NCI-H345 treated with DMSO at 0.1 percent for 48 hours (cell line): Measurements from ENCODE around the gene PTPN6.
A peak's percentile ranks its signal among the peaks of the same experiment; 100 is the strongest.

Source experiments
- DNase-seq: peaks from one replicate; lab custom pipeline; 2025; ENCODE audit not compliant: unreplicated experiment; lab: John Stamatoyannopoulos, UW

The PTPN6 gene

DNA sequence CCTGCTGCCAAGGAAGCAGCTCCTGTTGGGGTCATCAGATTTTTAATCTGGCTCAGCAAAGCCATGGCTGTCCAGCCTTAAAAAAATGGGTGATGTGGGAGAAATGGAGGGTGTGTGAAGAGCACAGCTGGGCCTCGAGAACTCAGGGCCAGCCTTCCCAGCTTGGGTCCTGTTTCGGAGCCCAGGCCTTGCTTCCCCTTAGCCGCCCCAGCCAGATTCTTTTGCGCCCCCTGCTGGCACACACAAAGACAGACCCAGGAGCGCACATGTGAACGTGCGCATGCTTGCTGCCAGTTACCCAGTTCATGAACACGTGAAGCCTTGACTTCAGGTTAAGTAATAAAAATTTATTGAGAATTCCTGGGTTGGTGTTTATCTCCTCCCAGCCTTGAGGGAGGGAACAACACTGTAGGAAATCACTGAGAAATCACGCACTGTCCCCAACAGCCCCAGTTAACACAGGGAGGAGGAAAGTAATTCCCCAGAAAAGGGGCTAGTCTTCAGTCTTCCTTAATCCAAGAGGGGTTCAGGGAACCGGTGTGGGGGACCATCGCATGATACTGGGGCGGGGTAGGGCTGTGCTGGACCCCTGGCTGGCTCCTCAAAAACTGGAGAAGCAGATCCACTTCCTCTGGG, 14.0 kb downstream of the PTPN6 start:
- DNase-seq = peak; percentile 78

DNA sequence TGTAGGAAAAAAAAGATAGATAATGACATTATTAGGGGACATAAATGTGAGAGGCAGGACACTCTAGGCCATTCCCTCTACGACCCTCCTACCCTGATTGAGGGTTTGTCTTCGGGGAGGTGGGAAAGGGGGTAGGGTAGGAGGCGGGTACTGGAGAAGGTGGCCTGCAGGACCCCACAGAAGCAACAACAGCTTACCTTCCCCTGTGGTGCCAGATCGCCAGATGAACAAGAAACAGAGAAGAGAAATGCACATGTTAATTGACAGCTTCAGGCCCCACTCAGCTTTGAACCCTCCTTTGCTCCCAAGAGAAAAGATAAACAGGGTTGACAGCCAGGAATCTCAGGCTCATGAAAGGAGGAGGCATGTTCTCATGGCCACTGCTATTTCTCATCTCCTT, 14.6 kb downstream of the PTPN6 start:
- no peak for DNase-seq

GRCh38 chr12:6966351-6966750, 15.2 kb downstream of the PTPN6 start:
- no peak for DNase-seq

DNA sequence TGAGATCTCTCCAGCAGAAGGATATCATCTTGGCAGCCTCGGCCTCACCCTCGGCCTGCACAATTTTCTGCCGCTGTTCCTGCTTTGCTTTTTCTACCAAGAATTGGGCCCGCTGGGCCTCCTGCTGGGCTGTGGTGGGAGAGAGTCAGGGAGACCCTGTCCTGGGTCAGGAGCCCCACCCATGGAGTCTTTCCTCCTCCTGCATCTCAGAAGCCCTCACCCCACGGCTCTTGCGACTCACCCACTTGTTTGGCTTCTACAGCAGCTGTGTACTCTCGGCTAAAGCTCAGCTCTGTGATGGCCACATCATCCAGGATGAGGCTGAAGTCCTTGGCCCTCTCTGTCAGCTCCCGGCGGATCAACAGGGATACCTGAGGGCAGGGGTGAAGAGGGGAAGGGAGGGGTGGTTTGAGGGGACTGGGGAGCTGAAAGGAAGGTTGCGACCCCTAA, 16.5 kb downstream of the PTPN6 start:
- no peak for DNase-seq

GRCh38 chr12:6968426-6968825, 17.3 kb downstream of the PTPN6 start:
- no peak for DNase-seq

- no peak for DNase-seq
Measured at GRCh38 chr12:6970096-6970527, 19.0 kb downstream of the PTPN6 start.

GRCh38 chr12:6974180-6974579, 23.0 kb downstream of the PTPN6 start:
- no peak for DNase-seq

DNA sequence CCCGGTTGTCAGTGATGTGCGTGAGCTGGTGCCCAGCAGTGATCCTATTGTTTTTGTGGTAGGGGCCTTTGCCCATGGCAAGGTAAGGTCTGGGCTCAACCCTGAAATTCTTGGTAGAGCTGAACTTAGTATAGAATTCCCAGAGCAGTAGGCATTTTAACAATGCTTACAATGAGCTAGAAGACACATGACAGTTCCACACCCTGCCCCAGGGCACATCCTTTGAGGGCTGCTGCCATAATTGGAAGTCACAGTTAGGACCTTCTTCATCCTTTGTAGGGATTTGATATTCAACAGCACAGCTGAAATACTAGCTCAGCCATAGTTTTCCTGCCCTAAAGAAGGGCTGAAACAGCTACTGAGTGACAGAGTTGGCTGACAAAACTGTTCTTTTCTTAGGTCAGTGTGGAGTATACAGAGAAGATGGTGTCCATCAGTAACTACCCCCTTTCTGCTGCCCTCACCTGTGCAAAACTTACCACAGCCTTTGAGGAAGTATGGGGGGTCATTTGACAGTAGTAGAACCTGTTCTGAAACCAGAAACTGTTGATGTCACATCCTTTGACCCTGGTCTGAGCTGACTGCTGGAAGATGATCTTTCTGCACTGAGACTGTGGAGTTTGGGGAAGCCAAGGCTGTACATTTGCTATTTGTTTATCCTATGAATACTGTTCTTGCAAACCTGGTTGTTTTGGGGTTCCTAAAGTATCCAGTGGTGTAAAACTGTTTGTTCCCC, 24.3 kb downstream of the PTPN6 start:
- no peak for DNase-seq

DNA sequence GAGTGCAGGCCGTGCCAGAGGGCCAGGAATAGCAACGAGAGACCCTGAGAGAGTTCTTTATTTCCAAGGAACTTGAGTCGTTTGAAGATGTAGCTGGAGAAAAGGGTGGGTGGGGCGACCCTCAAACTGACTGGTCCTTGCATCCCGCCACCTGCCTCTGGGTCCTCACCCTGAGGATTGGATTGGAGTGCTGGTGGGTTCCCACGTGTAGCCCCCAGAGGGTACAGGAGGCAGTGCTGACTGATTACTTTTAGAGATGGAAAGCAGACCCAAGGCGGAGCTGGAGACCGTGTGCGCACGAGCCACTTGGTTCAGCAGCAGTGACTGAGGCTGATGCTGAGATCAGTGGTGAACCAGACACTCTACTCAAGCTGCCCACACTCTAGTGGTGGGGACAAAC, 26.5 kb downstream of the PTPN6 start:
- DNase-seq = no peak

DNA sequence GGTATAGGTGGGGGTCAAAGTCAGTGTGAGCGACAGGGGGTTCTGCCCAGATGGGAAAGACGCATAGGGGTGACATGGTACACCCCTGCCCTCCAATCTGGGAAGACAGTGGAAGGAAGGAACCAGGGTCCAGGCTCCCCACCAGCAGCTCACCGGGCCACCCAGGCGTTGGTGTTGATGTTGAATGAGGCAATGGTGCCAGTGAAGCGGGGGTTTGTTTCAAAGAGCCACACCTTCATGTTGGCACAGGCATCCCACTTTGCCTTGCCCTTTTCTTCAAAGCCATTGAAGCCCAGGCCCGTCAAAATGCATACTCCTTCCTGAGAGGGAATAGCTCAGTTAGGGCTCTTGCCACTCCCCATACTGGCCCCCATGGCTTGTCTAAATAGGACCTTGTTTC, 27.0 kb downstream of the PTPN6 start:
- DNase-seq = no peak

- no peak for DNase-seq
Measured at GRCh38 chr12:6978611-6979011, 27.5 kb downstream of the PTPN6 start.

DNA sequence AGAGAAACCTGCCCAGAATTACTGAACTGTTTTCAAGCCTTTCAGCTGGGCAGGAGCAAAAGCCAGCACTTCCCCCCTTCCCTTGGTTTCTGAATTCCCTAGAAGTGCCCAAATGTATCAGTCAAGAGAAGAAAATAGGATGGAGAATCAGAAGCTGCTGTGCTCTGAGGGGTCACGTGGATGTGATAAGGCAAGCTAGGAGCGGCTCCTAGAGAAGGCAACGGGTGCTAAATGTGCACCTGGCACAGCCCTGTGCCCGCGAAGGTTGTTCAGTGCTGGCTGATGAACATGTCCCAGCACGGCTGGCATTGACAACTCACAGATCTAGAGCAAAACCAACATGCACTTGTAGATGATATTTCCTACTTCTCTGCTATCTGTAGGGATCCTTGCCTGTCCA, 27.9 kb downstream of the PTPN6 start:
- no peak for DNase-seq

DNA sequence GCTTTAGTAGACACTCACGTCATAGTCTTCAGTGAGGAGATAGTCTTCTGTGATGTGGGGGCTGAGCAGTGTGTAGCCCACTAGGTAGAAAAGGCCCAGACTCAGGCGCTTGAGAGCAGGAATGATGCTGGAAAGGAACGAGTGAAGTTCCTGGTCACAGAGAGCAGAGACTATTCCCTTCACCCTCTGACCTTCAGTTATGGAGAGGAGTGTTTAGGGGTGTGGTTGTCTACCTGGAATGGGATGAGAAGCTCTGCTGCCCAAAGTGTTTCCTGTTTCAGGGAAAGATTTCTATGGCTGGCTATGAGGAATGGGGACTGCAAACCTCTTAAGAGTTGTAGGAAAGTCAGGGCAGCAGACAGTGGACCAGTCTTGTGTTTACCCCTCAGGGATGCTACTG, 28.3 kb downstream of the PTPN6 start:
- no peak for DNase-seq

DNA sequence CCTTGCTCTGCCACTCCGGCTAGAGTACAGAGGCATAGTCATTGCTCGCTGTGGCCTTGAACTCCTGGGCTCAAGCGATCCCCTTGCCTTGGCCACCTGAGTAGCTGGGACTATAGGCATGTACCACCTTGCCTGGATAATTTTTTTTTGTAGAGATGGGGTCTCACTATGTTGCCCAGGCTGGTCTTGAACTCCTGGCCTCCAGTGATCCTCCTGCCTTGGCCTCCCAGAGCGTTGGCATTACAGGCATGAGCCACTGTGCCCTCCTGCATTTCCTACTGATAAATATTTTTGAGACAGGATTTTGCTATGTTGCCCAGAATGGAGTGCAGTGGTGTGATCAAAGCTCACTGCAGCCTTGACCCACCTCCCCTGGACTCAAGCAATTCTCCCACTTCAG, 28.9 kb downstream of the PTPN6 start:
- DNase-seq = no peak

DNA sequence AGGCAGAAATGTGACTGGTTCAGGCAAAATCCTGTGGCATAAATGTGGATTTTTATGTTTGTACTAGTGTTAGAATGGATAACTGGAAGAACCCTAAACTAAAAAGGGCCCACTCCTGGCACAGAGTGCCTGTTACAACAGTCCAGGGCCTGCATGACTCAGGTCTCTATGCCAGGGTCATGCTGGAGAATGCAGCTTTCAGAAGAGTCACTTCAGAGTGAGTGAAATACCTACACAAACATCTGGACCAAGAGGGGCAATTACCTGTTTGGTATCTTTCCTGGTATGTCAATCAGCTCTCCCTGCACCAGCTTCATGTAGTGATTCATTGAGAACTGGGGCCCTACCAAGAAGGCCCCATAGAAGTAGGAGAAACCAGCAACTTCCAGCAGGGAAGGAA, 29.6 kb downstream of the PTPN6 start:
- DNase-seq = no peak

DNA sequence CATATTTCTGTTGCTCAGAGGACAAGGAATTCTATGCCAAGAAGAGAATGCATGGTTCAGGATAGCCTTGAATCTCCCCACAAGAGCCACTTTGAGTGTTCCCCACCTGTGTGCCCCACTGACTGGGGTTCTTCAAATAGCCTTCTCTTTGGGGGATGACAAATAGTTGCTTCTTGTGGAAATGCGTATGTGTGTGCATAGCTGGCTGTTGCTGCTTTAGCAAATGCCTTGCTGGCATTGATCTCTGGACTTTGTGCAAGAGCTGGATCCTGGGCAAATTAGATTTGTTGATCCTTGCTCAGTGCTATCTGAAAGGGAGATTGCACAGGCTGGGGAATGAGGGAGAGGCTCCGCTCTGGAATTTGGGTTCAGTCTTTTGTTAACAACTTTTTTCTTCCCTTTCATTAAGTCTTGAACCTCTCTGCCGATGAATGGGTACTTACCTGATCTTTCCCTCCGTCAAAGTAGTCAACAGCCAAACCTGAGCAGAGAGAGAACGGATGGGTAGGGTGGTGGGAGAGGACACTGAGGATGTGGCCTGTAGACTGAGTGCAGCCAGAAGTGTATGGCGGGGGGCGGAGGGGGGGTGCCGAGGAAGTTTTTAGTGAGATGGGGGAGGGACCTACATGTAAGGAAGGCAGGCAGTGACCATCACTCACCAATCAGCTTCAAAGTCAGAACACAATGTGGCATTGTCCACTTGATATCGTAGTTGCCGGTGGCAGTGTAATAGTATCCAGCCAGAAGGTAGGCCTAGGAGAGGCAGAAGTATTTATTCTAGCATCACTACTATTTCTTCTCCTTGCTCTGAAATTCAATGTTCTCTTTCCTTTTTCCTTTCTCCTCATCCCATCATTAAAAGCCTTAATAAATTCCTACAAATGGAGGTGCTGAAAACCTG, 30.2 kb downstream of the PTPN6 start:
- no peak for DNase-seq

GRCh38 chr12:6982532-6982931, 31.4 kb downstream of the PTPN6 start:
- DNase-seq = no peak

DNA sequence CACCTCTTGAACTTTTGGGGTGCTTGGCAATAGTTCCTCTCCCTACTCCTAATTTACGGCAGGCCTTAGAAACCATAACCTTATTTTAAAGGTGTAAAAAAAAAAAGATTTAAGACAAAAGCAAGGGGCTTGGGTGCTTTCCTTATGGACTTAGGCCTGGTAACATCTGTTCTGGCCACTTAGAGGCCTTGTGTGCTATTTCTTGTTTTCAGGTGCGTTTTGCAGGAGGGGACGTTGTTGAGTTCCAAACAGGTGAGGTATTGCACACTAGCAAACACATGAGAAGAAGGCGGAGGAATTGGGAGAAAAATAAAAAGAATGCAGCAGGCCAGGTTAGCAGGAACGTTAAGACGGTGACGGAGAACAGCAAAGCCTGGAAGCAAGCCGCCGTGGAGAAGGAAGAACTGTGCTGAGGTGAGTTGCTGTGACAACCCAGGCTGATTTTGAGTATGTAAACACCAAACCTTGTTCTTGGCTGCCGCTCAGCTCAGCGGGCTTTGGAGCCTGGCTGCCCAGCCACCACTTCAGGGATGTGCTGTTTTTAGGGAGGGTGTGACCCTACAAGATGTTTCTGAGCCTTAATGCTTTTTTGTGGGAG, 36.9 kb downstream of the PTPN6 start:
- DNase-seq = no peak

GRCh38 chr12:6996040-6996441, 44.9 kb downstream of the PTPN6 start:
- DNase-seq = no peak

DNA sequence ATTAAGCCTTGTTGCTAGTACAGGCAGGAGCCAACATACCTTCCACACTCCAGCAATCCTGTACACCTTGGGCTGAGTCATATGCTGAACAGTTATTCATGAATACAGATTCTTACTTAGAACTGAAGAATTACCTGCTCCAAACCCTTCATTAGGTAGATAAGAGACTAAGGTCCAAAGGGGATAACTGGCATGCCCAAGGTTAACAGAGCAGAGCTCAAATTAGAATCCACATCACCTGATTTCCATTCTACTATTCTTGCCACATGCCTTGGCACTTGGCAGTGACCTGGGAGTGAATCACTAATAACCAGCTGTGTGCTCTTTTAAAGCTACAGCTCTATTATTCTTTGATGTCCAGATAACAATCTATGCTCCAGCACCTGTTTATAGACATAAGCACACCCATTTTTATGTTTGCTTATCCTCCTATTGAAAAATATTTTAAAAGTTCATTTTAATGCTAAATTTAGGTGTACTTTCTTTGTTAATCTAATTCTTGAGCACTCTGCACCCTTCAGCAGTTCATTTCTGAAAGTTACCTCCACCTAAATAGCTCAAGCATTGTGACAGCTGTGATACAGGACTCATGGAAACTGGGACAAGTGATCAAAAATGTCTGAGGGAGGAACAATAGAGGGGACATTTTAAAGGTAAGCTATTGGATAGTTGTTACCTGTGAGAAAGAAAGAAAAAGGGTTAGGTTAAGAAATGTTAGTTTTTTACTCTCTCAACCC, 47.7 kb downstream of the PTPN6 start:
- DNase-seq = no peak
